ENCODE data around the gene MT1HL1.
A peak's percentile ranks its signal among the peaks of the same experiment; 100 is the strongest.
"Not testable (repeated sequence)": the region's sequence is repeated elsewhere in the genome, so short reads cannot be mapped to it uniquely, and the experiment has no call there.

The MT1HL1 gene

GRCh38 chr1:237013608-237014007 is 9.4 kb upstream of the MT1HL1 start:
- DNase-seq, result no peak

GRCh38 chr1:237012788-237013383 is 8.6 kb upstream of the MT1HL1 start:
- DNase-seq, result peak in 1 of 2 experiments; percentile 17

DNA sequence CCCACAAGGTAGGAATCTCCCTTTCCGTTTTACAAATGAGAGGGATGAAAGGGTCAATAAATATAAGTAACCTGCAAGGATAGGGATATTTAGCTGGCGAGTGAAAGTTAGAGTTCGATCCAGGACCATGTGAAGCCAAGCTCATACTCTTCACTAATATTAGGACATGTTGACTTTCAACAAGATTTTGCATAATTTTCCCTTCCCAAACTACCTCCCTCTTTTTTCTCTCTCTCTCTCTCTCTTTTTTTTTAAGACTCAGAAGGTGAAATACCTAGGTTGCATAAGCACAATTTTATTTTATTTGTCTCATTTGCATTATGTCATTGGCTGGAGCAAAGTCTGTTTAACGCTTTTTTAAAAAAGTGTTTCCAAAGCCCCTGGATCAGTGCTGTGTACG is 8.1 kb upstream of the MT1HL1 start:
- no peak for DNase-seq

DNA sequence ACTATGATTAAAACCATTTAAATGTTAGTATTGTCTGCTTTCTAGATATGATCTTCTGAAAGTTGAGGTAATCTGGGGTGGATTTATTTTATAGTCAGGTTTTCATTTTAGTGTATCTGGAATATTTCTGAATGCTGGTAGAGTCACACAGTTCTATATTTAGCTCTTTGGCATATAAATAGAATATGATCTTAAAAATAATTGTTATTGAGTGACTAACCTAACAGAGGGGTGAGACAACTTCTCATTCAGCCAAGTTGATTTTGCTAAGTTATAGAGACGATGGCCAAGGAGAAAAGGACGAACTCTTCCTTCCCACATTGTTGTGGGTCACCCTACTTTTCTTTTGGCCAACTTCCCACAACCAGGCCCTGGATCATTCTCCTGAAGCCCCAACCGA is 7.2 kb upstream of the MT1HL1 start:
- no peak for DNase-seq

GRCh38 chr1:237009611-237010010 is 5.4 kb upstream of the MT1HL1 start:
- DNase-seq, result no peak

DNA sequence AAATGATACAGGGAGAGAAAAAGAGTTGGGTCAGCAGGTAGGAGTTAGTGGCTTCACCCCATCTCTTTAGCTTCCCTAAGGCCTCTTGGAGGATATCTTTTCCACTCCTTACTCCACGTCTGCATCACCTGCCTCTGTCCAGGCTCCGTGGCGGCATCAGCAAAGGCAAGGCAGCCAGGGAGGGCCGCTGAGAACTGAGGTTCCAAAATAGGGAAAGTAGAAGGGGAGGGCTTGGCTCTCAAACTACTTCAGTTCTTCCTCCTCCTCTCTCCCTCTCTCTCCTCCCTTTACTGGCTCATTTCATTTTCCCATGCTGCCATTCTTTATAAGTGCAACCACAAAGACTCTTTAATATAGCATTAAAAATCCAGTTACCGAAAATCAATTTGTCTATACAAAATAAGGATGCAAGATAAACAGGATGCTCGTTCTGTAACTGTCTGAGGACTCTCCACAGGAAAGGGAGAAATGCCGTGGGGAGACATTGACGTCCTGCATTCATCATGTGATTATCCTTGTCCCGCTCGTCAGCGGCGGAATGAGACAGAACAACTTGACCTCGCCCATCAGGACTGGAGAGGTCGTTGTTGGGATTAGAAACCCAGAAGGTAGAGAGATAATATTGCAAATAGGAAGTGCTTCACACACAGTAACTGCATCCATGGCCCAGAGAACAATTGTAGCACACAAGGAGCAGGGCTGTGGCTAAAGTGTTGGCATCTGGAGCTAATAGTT is 3.1 kb upstream of the MT1HL1 start:
- DNase-seq, result no peak

- DNase-seq, result no peak
Observed at GRCh38 chr1:237005674-237006073, 1.4 kb upstream of the MT1HL1 start.

DNA sequence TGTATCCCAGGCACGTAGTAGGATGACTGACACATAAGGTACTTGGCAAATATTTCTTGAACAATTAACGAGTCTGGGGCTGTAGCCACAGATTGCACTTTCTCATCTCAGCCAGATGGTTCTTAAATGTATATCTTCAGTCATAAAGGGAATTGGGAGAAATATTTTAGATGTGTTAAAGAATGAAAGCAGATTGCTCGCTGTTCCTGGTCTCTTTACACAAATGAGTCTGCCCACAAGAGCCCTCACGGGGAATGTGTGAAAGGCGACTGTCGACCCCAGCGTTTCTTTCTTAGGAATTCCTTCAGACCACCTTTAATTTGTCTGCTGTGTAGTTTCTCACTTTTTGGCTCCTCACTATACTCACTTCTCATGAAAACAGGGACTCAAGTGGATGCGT is 725 bp downstream of the MT1HL1 start:
- DNase-seq, result no peak

GRCh38 chr1:237000191-237000590 is 4.0 kb downstream of the MT1HL1 start:
- DNase-seq, result no peak

DNA sequence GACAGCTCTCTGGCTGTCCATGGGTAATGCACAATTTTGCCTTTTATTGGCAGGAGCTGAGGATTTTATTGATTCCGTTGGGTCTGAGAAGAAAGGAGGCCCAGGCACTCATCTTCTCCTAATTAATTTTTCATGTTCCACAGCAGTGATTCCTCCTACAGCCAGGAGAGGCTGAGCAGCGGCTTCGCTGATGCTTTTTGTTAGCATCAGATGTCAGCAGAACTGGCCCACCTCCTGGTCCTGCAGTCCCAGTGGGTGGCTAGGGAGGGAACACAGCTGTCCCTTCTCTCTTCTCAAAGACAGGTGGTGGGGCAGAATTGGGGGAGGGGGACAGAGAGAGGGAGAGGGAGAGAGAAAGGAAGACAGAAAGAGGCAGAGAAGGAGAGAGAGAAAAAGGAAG is 5.7 kb downstream of the MT1HL1 start:
- DNase-seq, result no peak

DNA sequence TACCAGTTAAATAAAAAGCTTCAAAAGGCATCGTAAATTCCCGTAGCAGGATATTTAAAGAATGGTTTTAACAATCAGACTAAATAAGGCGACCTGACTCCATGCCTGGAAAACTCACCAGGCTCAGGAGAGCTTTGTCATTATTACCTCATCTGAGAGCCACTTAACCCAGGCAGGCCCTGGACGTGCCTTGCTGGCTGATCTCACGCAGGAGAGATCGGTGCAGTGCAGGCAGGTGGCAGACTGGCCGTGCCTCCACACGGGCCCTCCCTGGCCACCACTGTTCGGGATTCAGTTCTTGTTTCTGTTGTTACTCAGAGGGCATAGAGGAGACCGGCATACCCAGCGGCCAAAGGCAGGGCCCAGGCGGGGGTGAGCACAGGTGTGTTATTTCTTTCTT is 6.4 kb downstream of the MT1HL1 start:
- DNase-seq, result peak; percentile 69 to 81

DNA sequence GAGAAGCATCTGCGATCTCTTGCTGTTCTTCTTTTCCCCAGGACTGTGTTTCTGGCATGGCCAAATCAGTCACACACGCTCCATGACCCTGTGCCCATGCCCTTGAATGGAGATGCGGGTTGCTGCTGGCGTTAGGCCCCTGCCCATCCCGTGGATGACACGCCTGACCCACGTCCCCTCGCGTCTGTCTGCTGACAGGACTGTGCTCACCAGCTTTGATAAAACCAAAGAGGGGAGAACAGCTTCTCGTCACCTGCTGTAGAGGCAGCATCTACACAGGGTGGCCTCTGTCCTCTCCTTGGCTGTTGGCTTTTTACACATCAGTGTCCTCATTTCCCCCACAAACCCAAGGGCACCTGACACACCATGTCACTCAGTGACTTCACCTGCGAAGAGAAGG is 6.9 kb downstream of the MT1HL1 start:
- DNase-seq, result no peak

DNA sequence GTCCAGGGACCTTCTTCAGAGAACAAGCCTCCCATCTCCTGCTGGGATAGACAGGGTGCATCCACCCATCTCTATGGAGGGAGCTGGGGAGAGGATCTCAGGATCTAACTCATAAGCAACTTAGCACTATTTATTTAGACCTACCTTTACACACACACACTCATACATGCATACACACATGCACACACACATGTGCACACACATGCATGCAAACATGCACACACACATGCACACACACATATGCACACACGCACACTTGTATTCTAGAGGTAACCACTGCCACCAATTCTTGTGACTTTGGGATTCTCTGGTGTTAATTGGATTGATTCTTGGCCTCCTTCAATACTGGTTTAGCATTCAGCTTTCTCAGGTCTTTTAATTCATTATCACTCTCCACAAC is 9.8 kb downstream of the MT1HL1 start:
- DNase-seq, result no peak

DNA sequence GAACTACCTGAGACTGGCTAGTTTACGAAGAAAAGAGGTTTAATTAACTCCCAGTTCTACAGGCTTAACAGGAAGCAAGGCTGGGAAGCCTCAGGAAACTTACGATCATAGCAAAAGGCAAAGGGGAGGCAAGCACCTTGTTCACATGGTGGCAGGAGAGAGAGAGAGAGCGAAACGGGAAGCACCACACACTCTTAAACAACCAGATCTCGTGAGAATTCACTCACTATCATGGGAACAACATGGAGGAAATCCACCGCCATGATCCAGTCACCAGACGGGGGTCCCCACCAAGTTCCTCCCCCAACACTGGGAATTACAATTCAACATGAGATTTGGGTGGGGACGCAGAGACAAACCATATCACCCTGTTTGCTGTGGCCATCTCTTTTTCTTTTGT is 11.8 kb downstream of the MT1HL1 start:
- no peak for DNase-seq

DNA sequence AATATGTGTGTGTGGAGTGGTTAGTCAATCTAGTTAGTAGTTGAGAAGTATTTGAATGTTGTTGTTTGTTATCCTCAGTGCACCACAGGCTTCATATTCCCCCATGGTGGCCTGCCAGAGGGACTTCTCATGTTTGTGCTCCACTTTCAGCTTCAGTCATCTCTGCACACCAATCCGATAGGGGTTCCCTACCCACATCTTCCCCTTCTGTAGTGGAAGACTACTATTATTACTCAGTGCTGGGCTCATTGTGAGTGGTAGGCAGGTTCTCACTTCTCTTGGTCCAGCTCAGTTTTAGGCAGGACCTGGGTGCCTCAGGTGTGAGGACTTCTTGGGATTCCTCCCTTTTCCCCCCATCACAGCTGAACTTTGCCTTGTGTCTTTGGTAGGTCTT is 14.2 kb downstream of the MT1HL1 start:
- DNase-seq, result no peak

- no peak for DNase-seq
Observed at GRCh38 chr1:236989290-236990051, 14.8 kb downstream of the MT1HL1 start.

GRCh38 chr1:236983818-236984217 is 20.4 kb downstream of the MT1HL1 start:
- DNase-seq, result no peak

DNA sequence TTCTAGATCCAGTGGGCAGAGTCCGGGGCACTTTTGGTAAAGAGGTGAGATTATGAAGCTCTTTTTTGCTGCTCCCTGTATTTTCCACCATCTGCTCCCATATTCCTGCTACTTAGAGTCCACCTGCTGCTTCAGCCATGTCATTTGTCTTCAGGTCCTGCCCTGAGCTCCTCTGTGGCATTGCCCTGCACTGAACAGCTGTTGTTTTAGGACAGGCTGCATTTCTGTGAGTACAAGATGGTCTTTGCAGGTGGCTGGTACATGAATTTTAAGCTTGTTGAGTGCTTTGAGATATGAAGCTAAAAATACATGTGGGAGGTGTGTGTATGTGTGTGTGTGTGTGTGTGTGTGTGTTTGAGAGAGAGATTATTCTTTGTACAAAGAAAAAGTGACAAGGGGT is 21.9 kb downstream of the MT1HL1 start:
- DNase-seq, result peak; percentile 5 to 35

DNA sequence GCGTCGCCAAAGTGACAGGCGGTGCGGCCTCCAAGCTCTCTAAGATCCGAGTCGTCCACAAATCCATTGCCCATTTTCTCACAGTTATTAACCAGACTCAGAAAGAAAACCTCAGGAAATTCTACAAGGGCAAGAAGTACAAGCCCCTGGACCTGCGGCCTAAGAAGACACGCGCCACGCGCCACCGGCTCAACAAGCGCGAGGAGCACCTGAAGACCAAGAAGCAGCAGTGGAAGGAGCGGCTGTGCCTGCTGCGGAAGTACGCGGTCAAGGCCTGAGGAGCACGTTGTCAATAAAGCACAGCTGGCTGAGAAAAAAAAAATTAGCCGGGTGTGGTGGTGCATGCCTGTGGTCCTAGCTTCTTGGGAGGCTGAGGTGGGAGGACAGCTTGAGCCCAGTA is 22.8 kb downstream of the MT1HL1 start:
- not testable (repeated sequence) for DNase-seq

DNA sequence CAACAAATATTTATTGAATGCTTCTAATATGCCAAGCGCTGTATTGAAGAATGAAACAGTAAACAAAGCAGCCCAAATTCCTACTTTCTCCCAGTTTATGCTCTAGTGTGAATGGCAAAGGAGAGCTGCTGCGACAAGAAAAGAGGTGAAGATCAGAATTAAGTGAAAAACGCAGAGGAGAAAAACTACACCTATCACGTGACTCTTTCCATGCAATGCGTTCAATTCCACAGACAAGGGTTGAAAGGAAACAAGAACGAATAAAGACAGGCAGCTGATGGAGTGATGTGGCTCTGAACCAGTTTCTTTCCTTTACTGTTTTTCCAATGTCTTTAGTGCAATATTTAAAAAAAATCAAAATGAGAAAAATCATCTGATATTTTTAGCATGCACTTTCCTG is 23.6 kb downstream of the MT1HL1 start:
- DNase-seq, result no peak

GRCh38 chr1:236979149-236979900 is 24.9 kb downstream of the MT1HL1 start:
- DNase-seq, result no peak

- no peak for DNase-seq
Observed at GRCh38 chr1:236978740-236979139, 25.5 kb downstream of the MT1HL1 start.

GRCh38 chr1:236975461-236975860 is 28.8 kb downstream of the MT1HL1 start:
- DNase-seq, result no peak

Measured in SHP77 (cell line).